Stimulated activated naive CD8-positive, alpha-beta T cell treated with anti-CD3 and anti-CD28 coated beads, Interleukin-15, Interleukin-2, amounts not matched to agents 100 ng/mL and 50 ng/mL, for 24 hours (primary cell): ENCODE measurements around the gene RBM6.

Experiments used
- H3K27ac Mint-ChIP-seq: one replicate; pipeline ENCODE4 v1.8.0; 2021; ENCODE audit warnings: mild to moderate bottlenecking, mixed read lengths
- H3K27me3 Mint-ChIP-seq: one replicate; pipeline ENCODE4 v1.8.0; 2021; ENCODE audit warnings: mixed read lengths
- H3K36me3 Mint-ChIP-seq: one replicate; pipeline ENCODE4 v1.8.0; 2021; ENCODE audit warnings: low read depth, mixed read lengths
- H3K4me1 Mint-ChIP-seq: one replicate; pipeline ENCODE4 v1.8.0; 2021; ENCODE audit warnings: low read depth, mixed read lengths
- H3K4me3 Mint-ChIP-seq: one replicate; pipeline ENCODE4 v1.8.0; 2021; ENCODE audit warnings: mild to moderate bottlenecking, mixed read lengths
- H3K9me3 Mint-ChIP-seq: one replicate; pipeline ENCODE4 v1.8.0; 2021; ENCODE audit warnings: mixed read lengths

Gene RBM6

GRCh38 chr3:50119786-50120185 lies 179.8 kb downstream of the RBM6 start:
- Mint-ChIP-seq H3K4me3 (no peak overlapping the region), H3K9me3 (no peaks in the 10 kb centered on the region), H3K27ac (no peak overlapping the region), H3K4me1 (no peaks in the 10 kb centered on the region), H3K36me3 (peaks cover 42% of the 10 kb centered on the region), H3K27me3 (no peaks in the 10 kb centered on the region)

- Mint-ChIP-seq H3K4me3 (no peak overlapping the region), H3K9me3 (no peaks in the 10 kb centered on the region), H3K4me1 (no peaks in the 10 kb centered on the region), H3K27ac (no peak overlapping the region), H3K27me3 (no peaks in the 10 kb centered on the region), H3K36me3 (peaks cover 37% of the 10 kb centered on the region)
These were observed 180.6 kb downstream of the RBM6 start for GRCh38 chr3:50120364-50121071.

- Mint-ChIP-seq H3K36me3 (peaks cover 29% of the 10 kb centered on the region), H3K4me1 (no peaks in the 10 kb centered on the region), H3K4me3 (no peak overlapping the region), H3K27ac (no peak overlapping the region), H3K9me3 (no peaks in the 10 kb centered on the region), H3K27me3 (no peaks in the 10 kb centered on the region)
These were observed 181.4 kb downstream of the RBM6 start for GRCh38 chr3:50121072-50122032.

GRCh38 chr3:50122071-50122470 lies 182.1 kb downstream of the RBM6 start:
- Mint-ChIP-seq H3K4me1 (no peaks in the 10 kb centered on the region), H3K27ac (no peak overlapping the region), H3K27me3 (no peaks in the 10 kb centered on the region), H3K4me3 (no peak overlapping the region), H3K36me3 (peaks cover 23% of the 10 kb centered on the region), H3K9me3 (no peaks in the 10 kb centered on the region)

- Mint-ChIP-seq H3K4me3 (no peak overlapping the region), H3K9me3 (no peaks in the 10 kb centered on the region), H3K4me1 (no peaks in the 10 kb centered on the region), H3K36me3 (peaks cover 19% of the 10 kb centered on the region), H3K27ac (no peak overlapping the region), H3K27me3 (no peaks in the 10 kb centered on the region)
These were observed 182.9 kb downstream of the RBM6 start for GRCh38 chr3:50122661-50123391.

GRCh38 chr3:50123394-50124051 lies 183.6 kb downstream of the RBM6 start:
- peaks cover 12% of the 10 kb centered on the region for H3K36me3 Mint-ChIP-seq
- no peak overlapping the region for H3K27ac Mint-ChIP-seq
- H3K4me1 Mint-ChIP-seq = no peaks in the 10 kb centered on the region
- H3K9me3 Mint-ChIP-seq = no peaks in the 10 kb centered on the region
- H3K4me3 Mint-ChIP-seq = no peak overlapping the region
- no peaks in the 10 kb centered on the region for H3K27me3 Mint-ChIP-seq

GRCh38 chr3:50124052-50124799 lies 184.3 kb downstream of the RBM6 start:
- no peaks in the 10 kb centered on the region for H3K4me1 Mint-ChIP-seq
- H3K36me3 Mint-ChIP-seq = peaks cover 7% of the 10 kb centered on the region
- H3K27me3 Mint-ChIP-seq = no peaks in the 10 kb centered on the region
- no peaks in the 10 kb centered on the region for H3K9me3 Mint-ChIP-seq
- H3K27ac Mint-ChIP-seq = no peak overlapping the region
- no peak overlapping the region for H3K4me3 Mint-ChIP-seq

GRCh38 chr3:50124800-50125178 lies 184.8 kb downstream of the RBM6 start:
- no peaks in the 10 kb centered on the region for H3K4me1 Mint-ChIP-seq
- peaks cover 6% of the 10 kb centered on the region for H3K36me3 Mint-ChIP-seq
- H3K27me3 Mint-ChIP-seq = no peaks in the 10 kb centered on the region
- H3K9me3 Mint-ChIP-seq = no peaks in the 10 kb centered on the region
- H3K4me3 Mint-ChIP-seq = no peak overlapping the region
- no peak overlapping the region for H3K27ac Mint-ChIP-seq

GRCh38 chr3:50125541-50126286 lies 185.8 kb downstream of the RBM6 start:
- Mint-ChIP-seq H3K9me3 (no peaks in the 10 kb centered on the region), H3K36me3 (no peaks in the 10 kb centered on the region), H3K4me1 (no peaks in the 10 kb centered on the region), H3K4me3 (no peak overlapping the region), H3K27ac (no peak overlapping the region), H3K27me3 (no peaks in the 10 kb centered on the region)

- Mint-ChIP-seq H3K9me3 (no peaks in the 10 kb centered on the region), H3K27ac (no peak overlapping the region), H3K27me3 (no peaks in the 10 kb centered on the region), H3K4me3 (no peak overlapping the region), H3K4me1 (no peaks in the 10 kb centered on the region), H3K36me3 (no peaks in the 10 kb centered on the region)
These were observed 186.6 kb downstream of the RBM6 start for GRCh38 chr3:50126287-50127211.
